IPS-15b (cell line): ENCODE measurements around the gene SPATA13.

Source experiments
- H3K27me3 ChIP-seq: one replicate; pipeline ENCODE4 v1.6.1; 2013; ENCODE audit warnings: low read length; ENCODE audit not compliant: control insufficient read depth, insufficient read depth
- H3K36me3 ChIP-seq: one replicate; pipeline ENCODE4 v1.6.1; 2013; ENCODE audit warnings: low read length; ENCODE audit not compliant: control insufficient read depth, insufficient read depth
- H3K4me1 ChIP-seq: one replicate; pipeline ENCODE4 v1.6.1; 2013; ENCODE audit warnings: mild to moderate bottlenecking, low read length; ENCODE audit not compliant: control insufficient read depth, insufficient read depth
- H3K4me3 ChIP-seq: one replicate; pipeline ENCODE4 v1.5.1; 2013; ENCODE audit warnings: low read depth, low read length
- H3K9ac ChIP-seq: one replicate; pipeline ENCODE4 v1.6.1; 2013; ENCODE audit warnings: low read depth, mild to moderate bottlenecking, low read length
- H3K9me3 ChIP-seq: one replicate; pipeline ENCODE4 v1.6.1; 2013; ENCODE audit warnings: mild to moderate bottlenecking, low read length; ENCODE audit not compliant: control insufficient read depth, insufficient read depth

SPATA13 gene

DNA sequence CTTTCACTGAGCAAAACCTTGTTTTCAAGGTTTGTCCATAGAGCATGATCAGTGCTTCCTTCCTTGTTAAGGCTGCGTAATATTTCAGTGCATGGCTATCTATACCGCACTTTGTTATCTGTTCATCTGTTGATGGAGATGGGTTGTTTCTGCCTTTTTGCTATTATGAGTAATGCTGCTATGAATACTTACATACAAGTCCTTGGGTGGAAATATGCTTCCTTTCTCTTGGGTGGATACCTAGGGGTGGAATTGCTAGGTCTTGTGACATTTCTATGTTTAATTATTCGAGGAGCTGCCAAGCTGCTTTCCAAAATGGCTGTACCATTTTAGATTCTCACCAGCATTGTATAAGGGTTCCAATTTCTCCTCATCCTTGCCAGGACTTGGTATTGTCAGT lies 70.9 kb downstream of the SPATA13 start:
- H3K9ac ChIP-seq, result no peak overlapping the region
- H3K4me3 ChIP-seq, result no peak overlapping the region
- no peaks in the 10 kb centered on the region for H3K9me3 ChIP-seq
- peaks cover 4% of the 10 kb centered on the region for H3K4me1 ChIP-seq
- H3K36me3 ChIP-seq, result no peaks in the 10 kb centered on the region
- no peaks in the 10 kb centered on the region for H3K27me3 ChIP-seq

DNA sequence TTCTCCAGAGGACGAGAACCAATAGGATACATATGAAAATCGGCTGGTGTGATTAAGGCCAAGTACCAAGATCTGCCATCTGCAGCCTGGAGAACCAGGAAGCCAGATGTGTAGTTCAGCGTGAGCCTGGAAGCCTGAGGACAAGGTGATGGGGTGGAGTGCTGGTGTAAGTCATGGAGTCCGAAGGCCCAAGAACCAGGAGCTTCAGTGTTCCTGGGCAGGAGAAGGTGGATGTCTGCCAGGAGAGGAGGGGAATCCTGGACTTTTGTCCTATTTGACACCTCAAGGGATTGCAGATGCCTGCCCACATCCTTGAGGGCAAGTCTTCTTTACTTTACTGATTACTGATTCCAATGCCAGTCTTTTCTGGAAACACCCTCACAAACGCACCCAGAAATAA lies 71.5 kb downstream of the SPATA13 start:
- no peaks in the 10 kb centered on the region for H3K9me3 ChIP-seq

DNA sequence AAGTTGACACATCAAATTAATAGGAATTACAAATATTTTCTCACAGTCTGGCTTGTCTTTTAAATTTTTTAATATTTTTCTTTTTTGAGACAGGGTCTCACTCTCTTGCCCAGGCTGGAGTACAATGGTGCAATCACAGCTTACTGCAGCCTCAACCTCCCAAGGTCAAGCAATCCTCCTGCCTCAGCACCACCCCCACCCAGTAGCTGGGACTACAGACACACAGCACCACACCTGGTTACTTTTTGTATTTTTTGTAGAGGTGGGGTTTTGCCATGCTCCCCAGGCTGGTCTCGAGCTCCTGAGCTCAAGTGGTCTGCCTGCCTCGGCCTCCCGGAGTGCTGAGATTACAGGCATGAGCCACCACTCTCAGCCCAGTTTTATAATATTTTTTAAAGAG lies 72.0 kb downstream of the SPATA13 start:
- Histone ChIP-seq H3K27me3 (no peaks in the 10 kb centered on the region), H3K9ac (no peak overlapping the region), H3K36me3 (no peaks in the 10 kb centered on the region), H3K9me3 (no peaks in the 10 kb centered on the region), H3K4me3 (no peak overlapping the region), H3K4me1 (peaks cover 4% of the 10 kb centered on the region)

More for the DNA sequence above, 71.5 kb downstream of the SPATA13 start:
- Histone ChIP-seq H3K27me3 (no peaks in the 10 kb centered on the region), H3K4me1 (peaks cover 4% of the 10 kb centered on the region), H3K9ac (no peak overlapping the region), H3K36me3 (no peaks in the 10 kb centered on the region), H3K4me3 (no peak overlapping the region)

DNA sequence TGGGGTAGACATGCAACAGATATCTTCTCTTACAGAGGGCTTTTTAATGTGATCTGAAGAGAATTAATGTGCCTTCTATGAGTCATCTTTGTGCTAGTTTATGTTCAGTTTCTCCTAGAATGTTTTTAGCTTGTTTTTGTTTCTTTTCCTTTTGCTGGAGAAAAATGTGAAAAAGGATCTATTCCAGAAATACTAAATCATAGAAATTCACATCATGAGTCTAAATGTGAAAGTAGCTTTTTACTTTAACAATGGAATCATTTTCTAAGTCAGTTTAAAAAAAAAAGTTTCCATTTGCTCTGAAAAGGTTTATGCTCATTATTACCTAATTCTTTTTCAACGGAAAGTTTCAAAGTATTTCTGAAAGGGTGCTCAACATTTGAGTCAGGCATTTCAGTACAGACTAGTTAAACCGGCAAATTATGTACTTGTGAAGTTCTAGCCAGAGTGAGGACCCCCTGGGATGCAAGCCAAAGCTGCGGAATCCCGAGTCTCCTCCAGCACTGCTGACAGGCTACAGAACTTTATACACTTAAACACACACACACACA lies 72.9 kb downstream of the SPATA13 start:
- H3K36me3 ChIP-seq, result no peaks in the 10 kb centered on the region
- no peaks in the 10 kb centered on the region for H3K27me3 ChIP-seq
- H3K9ac ChIP-seq, result no peak overlapping the region
- peaks cover 4% of the 10 kb centered on the region for H3K4me1 ChIP-seq
- no peak overlapping the region for H3K4me3 ChIP-seq
- no peaks in the 10 kb centered on the region for H3K9me3 ChIP-seq

DNA sequence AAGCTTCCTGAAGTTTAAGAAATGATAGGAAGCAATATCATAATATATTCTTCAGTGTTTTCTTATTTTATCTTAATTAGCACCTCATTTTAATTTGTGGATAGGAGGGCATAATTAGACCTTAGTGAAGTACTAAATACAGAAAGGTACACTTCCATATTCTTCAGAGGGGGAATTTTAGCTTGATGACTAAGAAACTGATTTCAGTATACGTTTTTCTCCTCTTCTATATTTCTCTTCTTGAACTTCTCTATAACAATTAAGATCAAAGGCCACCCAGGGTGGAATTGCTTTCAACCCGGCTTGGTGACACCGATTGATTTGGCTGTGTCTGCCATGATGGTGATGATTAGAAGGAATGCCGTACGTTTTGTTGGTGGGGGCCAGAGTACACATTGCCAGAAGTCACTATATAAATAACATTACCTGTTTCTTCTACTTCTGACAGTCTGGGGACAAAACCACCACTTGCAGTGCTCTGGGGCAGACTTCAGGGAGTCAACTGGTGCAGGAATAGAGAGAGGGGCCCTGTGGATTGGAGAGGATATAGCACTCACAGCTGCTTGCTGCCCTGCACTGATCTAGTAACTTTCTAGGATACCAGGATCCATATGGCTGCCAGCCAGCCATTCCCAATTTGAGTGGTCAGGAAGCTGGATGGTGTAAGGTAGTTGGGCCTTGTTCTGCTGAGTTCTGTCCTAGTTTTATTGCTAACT lies 73.8 kb downstream of the SPATA13 start:
- Histone ChIP-seq H3K4me3 (no peak overlapping the region), H3K36me3 (no peaks in the 10 kb centered on the region), H3K4me1 (peaks cover 4% of the 10 kb centered on the region), H3K9ac (no peak overlapping the region), H3K27me3 (no peaks in the 10 kb centered on the region), H3K9me3 (no peaks in the 10 kb centered on the region)

DNA sequence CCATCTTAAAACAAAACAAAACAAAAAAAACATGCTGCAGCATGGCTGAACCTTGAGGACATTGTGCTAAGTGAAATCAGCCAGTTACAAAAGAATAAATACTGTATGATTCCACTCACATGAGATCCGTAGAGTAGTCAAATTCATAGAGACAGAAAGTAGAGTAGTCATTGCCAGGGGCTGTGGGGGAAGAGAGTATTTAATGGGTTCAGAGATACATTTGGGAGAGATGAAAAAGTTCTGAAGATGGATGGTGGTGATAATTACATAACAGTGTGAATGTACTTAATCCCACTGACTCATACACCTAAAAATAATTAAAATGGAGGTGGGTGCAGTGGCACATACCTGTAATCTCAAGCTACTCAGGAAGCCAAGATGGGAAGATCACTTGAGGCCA lies 76.8 kb downstream of the SPATA13 start:
- no peak overlapping the region for H3K9ac ChIP-seq
- H3K36me3 ChIP-seq, result no peaks in the 10 kb centered on the region
- H3K9me3 ChIP-seq, result no peaks in the 10 kb centered on the region
- H3K4me3 ChIP-seq, result no peak overlapping the region
- H3K4me1 ChIP-seq, result peaks cover 5% of the 10 kb centered on the region
- no peaks in the 10 kb centered on the region for H3K27me3 ChIP-seq

DNA sequence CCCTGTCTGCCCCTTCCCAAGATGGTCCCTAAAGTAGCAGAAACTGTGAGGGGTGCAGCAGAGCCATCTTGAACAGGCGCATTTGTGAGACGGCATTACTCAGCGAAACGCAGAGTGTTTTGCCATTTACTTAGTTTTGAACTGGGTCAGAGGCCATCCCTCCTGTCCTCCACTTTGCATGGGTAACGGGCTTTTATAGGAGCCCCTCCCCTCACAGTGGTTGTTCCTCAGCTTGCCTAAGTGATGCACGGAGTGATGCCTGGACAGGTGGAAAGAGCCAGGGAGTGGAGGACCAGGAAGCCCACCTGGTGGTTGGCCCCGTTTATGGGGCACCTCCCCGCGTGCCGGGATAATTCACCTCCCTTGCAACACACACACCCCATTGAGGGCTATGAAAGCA lies 80.8 kb downstream of the SPATA13 start:
- Histone ChIP-seq H3K9ac (no peak overlapping the region), H3K4me3 (no peak overlapping the region), H3K27me3 (no peaks in the 10 kb centered on the region), H3K36me3 (no peaks in the 10 kb centered on the region), H3K4me1 (peaks cover 3% of the 10 kb centered on the region), H3K9me3 (no peaks in the 10 kb centered on the region)

DNA sequence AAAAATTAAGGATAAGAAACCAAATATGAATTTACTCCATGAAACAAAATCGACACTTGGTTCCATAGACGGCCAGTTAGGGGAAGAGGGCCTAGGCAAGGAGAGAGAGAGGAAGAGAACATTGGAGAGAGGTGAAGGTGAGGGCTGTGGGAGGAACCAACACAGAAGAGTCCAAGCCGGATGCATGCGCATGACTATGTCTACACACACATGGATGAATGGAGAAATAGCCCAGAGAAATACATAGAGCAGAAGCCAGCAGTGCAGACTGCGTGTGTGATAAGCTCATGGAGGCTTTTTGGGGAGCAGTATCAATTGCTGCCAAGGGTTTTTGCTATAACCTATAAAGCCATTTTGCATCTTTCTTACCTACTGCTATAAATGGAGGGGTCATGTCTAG lies 81.6 kb downstream of the SPATA13 start:
- no peak overlapping the region for H3K9ac ChIP-seq
- no peaks in the 10 kb centered on the region for H3K36me3 ChIP-seq
- peaks cover 3% of the 10 kb centered on the region for H3K4me1 ChIP-seq
- H3K4me3 ChIP-seq, result no peak overlapping the region
- no peaks in the 10 kb centered on the region for H3K9me3 ChIP-seq
- H3K27me3 ChIP-seq, result no peaks in the 10 kb centered on the region

DNA sequence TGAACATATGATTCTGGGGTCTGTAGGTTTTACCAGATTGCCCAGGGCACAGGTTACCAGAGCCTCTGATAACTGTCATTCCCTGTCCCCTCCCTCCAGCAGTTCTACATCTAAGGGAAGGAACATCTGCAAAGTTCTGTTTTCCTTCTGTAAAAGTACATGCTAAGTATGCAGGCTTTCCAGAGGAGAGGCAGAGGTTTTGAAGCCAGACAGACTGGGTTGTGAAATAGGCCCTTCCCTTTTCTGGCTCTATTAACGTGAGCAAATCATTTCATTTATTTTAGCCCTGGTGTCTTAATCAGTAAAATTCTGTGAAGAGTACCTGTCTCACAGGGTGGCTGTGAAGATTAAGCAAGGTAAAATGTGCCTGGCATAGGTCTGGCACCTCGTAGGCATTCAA lies 82.8 kb downstream of the SPATA13 start:
- no peaks in the 10 kb centered on the region for H3K36me3 ChIP-seq
- H3K4me1 ChIP-seq, result peaks cover 3% of the 10 kb centered on the region
- H3K4me3 ChIP-seq, result no peak overlapping the region
- no peak overlapping the region for H3K9ac ChIP-seq
- H3K9me3 ChIP-seq, result no peaks in the 10 kb centered on the region
- H3K27me3 ChIP-seq, result no peaks in the 10 kb centered on the region

DNA sequence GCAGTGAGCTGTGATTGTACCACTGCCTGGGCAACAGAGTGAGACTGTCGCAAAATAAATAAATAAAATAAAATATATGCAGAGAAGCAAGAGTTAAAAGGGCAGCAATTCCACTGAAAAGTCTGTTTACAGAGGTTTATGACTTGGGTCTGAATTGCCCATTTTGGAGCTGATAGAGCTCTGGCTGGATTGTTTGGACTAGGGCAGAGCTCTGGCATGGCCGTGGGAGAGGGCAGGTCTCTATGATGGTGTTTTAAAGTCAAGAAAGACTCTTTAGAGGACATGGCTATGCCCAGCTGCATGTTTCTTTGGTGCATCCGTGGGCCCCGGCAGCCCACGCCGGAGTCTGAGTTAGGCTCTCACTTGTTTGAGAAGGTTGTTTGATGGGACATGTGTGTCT lies 84.3 kb downstream of the SPATA13 start:
- no peak overlapping the region for H3K4me3 ChIP-seq
- H3K9ac ChIP-seq, result no peak overlapping the region
- H3K36me3 ChIP-seq, result no peaks in the 10 kb centered on the region
- H3K4me1 ChIP-seq, result peaks cover 7% of the 10 kb centered on the region
- H3K9me3 ChIP-seq, result no peaks in the 10 kb centered on the region
- H3K27me3 ChIP-seq, result no peaks in the 10 kb centered on the region

DNA sequence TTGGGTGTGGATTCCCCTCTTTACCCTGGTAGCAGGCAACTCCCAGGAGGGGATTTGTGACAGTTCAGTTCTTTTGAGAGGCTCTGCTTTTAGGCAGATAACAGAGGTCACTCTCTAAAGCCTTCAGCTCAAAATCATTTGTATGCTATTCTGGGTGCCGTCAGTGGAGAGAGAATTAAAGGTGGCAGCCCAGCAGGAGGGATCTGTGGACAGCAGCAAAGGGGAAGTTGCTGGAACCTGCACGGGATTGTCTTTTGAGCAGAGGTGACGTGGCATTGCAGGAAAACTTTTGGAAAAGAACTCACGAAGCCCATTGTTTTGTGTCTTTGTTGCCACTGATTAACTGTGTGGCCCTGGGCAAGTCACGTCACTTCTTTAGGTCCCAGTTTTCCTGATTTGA lies 86.5 kb downstream of the SPATA13 start:
- Histone ChIP-seq H3K27me3 (no peaks in the 10 kb centered on the region), H3K9ac (no peak overlapping the region), H3K4me1 (peaks cover 9% of the 10 kb centered on the region), H3K36me3 (no peaks in the 10 kb centered on the region), H3K4me3 (no peak overlapping the region), H3K9me3 (no peaks in the 10 kb centered on the region)

DNA sequence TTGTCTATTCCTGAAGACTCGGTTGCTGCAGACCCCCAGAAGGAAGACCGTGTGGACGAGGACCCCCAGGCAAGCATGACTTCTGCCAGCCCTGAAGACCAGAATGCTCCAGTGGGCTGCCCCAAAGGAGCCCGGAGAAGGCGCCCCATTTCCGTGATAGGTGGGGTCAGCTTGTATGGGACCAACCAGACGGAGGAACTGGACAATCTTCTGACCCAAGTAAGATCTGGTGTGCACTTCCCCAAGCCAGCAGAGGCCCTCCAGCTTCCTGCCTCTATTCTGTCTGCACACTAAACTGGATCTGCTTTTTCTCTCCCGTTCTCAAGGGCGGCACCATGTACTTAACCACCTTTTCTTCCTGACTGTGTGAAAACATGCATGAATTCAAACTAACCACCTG lies 89.1 kb downstream of the SPATA13 start:
- Histone ChIP-seq H3K9ac (no peak overlapping the region), H3K9me3 (no peaks in the 10 kb centered on the region), H3K27me3 (no peaks in the 10 kb centered on the region), H3K4me1 (peaks cover 6% of the 10 kb centered on the region), H3K36me3 (peaks cover 5% of the 10 kb centered on the region), H3K4me3 (no peak overlapping the region)
